ENCODE results near the gene CAMTA1.

The CAMTA1 gene

DNA sequence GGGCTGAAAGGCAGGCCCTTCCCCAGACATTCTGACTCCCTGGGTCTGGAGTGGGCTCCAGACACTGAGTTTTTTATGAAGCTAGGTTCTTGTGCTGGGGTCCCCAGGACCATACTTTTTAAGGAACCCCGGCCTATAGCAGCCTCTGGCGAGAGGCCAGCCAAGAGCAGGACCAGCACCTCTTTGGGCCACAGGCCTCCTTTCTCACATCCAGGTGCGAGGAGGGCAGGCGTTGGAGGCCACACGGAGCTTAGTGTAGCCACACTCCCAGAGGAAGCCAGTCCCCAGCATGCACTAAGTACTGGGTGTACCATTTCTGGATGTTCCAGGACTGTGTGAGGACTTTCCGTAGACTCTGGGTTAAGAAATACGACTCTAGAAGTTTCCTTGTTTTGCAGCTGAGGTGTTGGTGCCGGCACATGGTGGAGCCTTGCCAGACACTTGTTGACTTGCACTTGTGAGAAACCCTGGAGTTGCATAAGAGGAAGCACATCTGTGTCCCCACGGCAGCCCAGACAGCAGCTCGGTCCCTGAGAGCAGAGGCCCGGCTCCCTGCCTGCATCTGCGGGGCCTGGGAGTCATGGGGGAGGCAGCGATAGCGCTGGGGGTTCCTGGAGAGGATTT lies 863.6 kb downstream of the CAMTA1 start:
- DNase-seq (ENCODE audit: low read depth in 2 of 2): no peak

DNA sequence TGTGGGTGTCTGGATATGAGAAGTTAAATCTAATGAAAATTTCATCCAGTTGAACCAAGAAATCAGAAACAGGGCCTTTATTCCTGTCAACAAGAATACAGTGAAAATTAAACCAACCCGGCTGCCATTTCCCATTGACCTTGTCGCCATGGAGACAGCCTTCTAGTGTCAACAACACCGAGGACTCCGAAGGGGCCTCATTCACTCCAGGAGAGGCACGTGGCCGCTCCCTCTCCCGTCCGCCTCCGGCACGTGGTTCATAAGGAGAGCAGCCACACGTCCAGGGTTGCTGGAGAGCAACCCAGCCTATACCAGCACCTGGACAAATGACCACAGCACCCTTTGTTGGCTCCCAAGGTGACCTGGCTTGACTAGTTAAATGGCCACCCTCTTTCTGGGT lies 865.5 kb downstream of the CAMTA1 start:
- DNase-seq (ENCODE audit: low read depth in 2 of 2): no peak

DNA sequence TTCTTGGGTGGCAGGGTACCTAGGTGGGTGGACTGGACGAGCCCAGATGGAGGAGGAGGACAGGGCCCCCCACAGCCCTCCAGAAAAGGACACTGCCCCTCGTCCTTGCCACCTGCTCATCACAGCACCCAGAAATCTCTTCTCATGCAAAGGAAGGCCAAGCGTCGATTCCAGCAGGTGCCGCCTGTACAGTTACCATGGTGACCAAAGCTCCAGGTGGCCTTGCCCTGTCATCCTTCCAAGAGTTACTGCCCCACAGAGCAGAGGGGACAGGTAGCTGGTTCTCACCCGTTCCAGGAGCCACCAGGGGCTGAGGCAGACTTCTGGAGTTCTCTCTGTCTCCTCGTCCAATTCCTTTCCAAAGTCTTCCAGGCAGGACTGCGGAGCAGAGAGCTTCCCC lies 865.9 kb downstream of the CAMTA1 start:
- DNase-seq (ENCODE audit: low read depth in 2 of 2): no peak

DNA sequence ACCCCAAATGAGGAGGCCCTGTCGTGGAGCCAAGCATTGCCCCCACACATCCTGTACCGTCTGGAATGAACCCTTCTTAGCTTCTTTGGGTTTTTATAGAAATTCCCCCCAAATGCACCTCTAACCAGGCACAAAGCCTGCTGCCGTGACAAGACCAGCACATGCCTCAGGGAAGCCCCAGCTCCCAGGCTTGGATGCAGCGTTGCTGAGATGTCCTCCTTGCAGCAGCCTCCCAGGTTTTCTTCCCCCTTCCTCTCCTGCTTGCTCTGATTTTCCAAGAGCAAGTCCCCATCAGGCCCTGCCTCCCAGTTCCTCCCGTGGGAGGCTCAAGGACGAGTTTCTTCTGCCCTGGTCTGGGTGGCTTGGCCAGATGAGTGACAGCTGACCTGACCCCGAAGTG lies 866.8 kb downstream of the CAMTA1 start:
- no peak for DNase-seq (ENCODE audit: low read depth in 2 of 2)

DNA sequence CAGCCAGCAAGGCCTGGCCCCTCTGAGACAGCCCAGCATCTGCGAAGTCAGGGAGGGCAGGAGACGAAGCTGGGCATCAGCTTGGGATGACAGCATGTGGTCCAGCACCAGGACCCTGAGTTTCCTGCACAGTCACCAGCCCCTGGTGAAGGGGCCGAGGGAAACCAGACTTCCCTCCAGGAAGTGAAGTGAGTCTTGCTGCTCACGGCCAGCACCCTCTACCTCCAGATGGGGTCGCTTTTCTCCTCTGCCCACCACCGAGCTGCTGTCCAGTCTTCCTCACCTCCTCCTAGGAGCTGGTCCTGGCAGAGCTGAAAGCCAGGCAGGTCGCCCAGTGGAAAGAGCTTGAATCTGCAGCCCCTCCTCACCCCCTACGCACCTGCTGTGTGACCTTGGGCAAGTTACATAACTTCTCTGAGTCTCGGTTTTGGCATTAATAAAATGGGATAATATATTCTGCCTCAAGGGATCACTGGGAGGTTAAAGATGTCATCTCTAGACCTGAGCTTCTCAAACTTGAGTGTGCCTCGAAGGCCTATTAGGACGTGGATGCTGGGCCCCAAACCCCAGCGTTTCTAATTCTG lies 867.4 kb downstream of the CAMTA1 start:
- no peak for DNase-seq (ENCODE audit: low read depth in 2 of 2)

DNA sequence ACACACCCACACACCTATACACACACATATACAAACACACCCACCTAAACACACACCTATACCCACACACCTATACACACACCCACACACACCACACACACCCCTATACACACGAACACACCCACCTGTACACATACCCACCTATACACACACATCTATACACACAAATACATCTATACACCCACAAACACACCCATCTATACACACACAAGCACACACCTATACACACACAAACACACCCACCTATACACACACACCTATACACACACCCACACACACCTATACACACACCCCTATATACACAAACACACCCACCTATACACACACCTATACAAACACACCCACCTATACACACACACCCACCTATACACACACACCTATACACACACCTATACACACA lies 869.5 kb downstream of the CAMTA1 start:
- no peak for DNase-seq (ENCODE audit: low read depth in 2 of 2)

DNA sequence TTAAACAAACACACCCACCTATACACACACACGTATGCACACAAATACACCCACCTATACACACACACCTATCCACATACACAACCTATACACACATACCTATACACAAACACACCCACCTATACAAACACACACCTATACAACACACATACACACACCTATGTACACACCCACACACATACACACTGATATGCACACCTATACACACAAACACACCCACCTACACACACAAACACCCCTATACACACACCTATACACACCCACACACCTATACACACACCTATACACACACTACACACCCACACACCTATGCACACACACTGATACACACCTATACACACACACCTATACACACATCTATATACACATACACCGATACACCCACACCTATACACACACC lies 870.1 kb downstream of the CAMTA1 start:
- DNase-seq (ENCODE audit: low read depth in 2 of 2): no peak

DNA sequence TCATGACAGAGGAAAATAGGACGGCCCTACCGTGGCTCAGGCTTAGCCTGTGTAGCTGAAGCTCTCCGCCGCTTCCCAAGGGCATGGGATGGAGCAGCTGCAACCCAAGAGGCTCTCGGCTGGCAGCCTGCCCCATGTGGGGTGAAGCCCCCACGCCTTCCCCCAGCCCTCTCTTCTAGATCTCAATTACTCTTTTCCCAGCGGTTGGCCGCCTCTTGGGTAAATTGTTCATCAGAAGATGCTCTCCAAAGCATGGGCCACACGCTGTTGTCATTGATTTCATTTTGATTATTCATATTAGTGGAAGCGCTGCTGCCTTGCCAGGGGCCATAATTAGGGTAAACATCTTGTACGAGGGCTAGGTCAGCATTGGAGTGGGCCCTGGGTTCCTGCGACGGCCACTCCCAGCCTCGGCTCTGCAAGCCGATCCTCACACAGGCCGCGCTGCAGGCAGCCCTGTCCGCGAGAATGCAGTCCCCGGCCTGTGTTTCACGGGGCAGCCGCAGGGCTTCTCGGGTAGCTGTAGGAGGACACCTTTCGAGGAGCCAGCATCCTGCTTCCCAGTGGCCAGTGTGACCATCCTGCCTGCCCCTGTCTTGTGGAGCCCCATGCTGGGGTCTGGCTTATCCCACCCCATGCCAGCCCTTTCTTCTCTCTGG lies 871.4 kb downstream of the CAMTA1 start:
- no peak for DNase-seq (ENCODE audit: low read depth in 2 of 2)

DNA sequence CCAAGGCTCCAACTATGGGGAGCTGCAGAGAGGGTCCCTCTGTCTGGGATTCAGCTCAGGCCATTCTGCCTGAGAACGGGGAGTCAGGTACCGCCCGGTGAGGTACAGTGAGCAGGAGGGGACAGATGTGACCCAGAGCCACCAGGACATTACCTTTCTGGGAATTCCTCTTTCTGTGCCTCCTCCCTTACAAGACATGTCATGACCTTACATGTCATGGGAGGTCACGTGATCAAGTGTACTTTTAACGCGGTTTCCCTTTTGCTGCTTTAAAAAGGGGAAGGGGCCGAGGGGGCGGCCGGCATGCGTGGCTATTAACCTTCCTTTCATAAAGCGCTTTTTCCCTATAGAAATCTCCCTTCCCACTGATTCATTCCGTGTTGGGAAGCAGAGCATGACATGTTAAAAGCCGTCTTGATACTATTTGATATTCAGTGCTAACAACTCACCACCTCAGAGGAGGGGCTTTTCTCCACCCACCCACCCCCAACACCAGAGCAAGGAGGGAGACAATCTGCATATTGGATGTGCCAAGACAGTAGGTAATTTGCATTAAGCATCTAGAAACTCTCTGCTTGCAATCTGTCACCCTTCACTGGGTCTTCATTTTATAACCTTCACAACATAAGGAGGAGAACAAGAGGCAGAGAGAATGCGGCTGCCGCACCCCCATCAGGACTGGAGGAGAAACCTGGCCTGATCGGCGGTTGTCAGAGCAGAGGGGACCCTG lies 872.2 kb downstream of the CAMTA1 start:
- DNase-seq (ENCODE audit: low read depth in 2 of 2): no peak

DNA sequence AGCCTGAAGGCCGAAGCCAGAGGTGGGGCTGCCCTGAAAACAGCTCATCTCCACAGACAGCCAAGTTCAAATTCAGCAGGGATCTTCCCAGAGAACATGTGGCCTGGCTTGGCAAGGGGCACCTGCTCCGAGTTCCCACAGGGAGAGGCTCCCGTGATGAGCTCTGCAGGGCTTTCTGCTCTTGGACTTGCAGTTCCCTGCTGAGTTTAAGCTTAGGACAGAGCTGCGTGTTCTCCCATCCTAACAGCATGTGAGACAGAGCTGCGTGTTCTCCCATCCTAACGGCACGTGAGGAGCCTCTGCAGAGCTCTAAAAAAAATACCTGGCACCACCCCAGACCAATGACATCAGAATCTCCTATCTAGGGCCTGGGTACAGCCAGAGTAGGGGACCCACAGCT lies 872.8 kb downstream of the CAMTA1 start:
- DNase-seq (ENCODE audit: low read depth in 2 of 2): no peak

DNA sequence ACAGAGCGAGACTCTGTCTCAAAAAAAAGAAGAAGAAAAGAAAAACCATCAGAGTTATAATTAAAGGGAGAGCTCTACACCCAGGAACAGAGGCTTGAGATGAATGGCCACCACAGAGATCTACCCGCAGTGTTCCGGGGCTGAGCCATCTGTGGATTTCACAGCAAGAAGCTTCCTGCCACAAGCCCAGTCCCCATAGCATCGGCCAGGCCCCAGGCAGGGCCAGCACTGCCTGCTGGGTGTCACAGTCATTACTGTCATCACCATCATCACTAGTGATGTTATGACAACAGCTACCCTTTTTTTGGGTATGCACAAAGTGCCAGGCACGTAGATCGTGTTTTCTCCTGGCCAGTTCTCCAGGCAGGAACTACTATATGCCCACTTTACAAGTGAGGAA lies 874.3 kb downstream of the CAMTA1 start:
- no peak for DNase-seq (ENCODE audit: low read depth in 2 of 2)

DNA sequence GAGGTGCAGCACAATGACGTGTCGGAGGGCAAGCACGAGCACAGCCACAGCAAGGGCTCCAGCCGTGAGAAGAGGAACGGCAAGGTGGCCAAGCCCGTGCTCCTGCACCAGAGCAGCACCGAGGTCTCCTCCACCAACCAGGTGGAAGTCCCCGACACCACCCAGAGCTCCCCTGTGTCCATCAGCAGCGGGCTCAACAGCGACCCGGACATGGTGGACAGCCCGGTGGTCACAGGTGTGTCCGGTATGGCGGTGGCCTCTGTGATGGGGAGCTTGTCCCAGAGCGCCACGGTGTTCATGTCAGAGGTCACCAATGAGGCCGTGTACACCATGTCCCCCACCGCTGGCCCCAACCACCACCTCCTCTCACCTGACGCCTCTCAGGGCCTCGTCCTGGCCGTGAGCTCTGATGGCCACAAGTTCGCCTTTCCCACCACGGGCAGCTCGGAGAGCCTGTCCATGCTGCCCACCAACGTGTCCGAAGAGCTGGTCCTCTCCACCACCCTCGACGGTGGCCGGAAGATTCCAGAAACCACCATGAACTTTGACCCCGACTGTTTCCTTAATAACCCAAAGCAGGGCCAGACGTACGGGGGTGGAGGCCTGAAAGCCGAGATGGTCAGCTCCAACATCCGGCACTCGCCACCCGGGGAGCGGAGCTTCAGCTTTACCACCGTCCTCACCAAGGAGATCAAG lies 878.3 kb downstream of the CAMTA1 start:
- no peak for DNase-seq (ENCODE audit: low read depth in 2 of 2)

DNA sequence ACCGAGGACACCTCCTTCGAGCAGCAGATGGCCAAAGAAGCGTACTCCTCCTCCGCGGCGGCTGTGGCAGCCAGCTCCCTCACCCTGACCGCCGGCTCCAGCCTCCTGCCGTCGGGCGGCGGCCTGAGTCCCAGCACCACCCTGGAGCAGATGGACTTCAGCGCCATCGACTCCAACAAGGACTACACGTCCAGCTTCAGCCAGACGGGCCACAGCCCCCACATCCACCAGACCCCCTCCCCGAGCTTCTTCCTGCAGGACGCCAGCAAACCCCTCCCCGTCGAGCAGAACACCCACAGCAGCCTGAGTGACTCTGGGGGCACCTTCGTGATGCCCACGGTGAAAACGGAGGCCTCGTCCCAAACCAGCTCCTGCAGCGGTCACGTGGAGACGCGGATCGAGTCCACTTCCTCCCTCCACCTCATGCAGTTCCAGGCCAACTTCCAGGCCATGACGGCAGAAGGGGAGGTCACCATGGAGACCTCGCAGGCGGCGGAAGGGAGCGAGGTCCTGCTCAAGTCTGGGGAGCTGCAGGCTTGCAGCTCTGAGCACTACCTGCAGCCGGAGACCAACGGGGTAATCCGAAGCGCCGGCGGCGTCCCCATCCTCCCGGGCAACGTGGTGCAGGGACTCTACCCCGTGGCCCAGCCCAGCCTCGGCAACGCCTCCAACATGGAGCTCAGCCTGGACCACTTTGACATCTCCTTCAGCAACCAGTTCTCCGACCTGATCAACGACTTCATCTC lies 879.1 kb downstream of the CAMTA1 start:
- DNase-seq (ENCODE audit: low read depth in 2 of 2): no peak

DNA sequence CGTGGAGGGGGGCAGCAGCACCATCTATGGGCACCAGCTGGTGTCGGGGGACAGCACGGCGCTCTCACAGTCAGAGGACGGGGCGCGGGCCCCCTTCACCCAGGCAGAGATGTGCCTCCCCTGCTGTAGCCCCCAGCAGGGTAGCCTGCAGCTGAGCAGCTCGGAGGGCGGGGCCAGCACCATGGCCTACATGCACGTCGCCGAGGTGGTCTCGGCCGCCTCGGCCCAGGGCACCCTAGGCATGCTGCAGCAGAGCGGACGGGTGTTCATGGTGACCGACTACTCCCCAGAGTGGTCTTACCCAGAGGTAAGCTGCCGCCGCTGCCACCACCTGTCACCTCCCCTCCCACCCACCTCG lies 879.6 kb downstream of the CAMTA1 start:
- DNase-seq (ENCODE audit: low read depth in 2 of 2): no peak

DNA sequence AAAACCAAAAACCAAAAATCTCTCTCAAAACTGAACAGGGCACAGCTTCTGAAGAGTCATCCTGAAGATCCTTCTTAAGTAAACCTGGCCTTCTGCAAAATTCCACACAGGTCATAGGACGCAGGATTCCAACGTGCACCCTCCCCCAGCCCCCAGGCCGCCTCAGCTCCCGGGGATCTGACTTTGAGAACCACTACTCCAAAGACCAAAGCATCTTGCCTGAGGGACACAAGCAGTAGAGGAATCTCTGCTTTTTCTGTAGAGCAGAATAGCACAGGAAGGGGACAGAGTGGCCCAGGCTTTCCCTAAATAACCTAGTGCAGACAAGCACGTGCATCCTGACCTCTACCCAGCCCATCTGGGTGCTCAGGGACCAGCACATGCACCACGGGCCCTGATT lies 881.0 kb downstream of the CAMTA1 start:
- no peak for DNase-seq (ENCODE audit: low read depth in 2 of 2)

DNA sequence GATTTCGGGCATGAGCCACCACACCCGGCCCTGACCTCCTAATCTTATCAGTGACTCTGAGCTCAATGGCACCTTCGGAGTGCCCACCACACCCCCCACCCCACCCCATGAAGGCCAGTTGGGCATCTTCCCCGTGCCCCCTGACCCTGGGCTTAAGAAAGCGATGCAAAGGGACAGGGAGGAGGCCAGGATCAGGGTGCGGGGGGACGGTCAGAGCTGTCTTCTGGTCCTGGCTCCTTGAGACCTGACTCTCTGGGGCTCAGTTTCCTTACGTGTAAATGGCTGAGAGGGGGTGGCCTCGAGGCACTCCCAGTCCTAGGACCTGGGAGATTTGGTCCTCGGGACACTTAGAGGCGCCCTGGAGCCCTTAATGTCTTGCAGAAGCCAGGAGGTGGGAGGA lies 881.9 kb downstream of the CAMTA1 start:
- no peak for DNase-seq (ENCODE audit: low read depth in 2 of 2)

DNA sequence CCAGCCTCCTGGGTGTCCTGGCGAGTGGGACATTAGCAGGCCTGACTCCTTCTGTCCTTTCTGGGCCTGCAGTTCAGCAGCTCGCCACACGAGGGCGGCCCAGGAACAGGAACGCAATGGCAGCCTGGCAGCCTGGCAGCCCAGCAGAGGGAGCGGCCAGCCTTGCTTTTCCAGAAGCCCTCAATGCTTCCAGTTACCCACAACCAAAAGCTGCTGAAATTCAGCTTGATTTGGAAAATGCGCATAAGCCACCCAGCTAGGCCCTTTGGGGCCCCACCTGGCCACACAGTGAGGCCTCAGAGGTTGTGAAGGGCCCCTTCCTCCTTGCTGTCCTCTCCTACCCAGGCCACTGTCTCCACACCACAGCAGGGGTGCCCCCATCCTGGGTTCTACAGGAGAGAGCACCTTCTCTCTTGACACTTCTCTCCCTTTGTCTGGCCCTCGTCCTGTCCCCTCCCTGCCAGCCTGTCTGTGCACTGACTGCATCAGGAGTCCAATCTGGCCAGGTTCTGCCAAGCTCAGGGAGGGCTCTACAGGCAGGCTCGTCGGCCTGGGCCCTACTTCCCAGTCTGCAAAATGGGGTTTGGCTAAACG lies 882.5 kb downstream of the CAMTA1 start:
- DNase-seq (ENCODE audit: low read depth in 2 of 2): peak; percentile 74 to 87

DNA sequence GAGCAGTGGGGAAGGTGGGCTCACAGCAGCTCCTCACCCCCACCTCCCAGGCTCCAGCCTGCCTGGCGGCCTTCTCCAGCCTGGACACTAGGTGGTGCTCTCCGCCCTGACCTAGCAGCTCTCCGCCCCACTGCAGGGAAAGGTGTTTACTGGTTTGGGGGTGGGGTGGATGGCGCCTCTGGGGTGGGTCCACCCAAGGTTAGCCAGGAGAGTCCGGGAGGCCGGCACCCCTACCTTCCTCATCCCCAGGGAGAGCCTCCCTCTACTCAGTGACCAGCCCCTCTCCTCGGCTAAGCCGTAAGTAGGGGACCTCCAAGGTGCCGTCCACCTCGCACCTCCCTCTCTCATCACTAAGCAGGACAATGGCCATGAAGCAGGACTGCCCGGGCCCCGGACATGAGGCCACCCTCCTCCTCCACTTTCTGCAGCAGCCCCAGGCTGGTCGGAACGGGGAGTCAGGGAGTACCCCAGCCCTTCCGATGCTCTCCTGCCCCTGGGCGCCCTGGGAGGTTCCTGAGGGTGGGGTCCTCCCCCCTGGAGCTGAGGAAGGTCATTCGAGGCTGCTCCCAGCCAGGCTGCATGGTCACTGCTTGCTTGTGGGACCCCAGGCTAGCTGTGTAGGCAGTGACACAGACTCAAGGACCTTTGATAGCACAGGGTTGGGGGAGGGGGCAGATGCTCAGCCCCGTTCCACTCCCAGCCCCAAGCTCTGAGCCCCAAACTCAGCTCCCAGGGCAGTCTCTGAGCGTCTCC lies 884.5 kb downstream of the CAMTA1 start:
- DNase-seq (ENCODE audit: low read depth in 2 of 2): peak; percentile 34 to 38

DNA sequence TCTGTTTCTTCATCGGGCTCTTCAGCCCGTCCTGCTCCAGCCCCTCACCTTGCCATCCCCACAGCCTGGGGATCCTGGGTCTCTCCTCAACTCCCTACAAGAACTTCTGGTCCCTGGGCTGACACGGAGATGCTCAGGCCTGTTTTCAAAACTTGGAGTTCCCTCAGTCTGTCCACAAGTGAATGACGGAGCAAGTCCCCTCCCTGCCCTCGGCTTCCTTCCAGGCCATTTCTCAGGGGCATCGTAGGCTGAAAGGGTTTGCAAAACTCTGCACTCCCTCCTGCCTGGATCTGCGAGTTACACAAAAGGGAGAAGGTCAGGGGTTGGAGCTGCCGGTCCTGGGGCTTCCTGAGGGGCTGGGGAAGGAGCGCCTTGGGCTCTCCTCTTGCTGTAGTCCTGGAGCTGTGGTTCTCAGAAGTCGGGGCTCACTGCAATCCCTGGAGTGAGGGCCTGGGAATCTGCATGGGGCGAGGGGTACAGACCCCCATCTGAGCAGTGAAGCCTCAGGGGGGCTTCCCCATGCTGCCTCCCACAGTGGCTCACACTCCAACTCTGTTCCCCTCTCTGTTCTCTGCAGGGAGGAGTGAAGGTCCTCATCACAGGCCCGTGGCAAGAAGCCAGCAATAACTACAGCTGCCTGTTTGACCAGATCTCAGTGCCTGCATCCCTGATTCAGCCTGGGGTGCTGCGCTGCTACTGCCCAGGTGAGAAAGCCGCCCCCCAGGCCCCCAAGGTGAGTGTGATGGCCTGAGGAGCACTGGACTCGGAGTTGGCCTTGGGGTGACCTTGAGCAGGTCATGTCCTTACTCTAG lies 885.3 kb downstream of the CAMTA1 start:
- DNase-seq (ENCODE audit: low read depth in 2 of 2): no peak

DNA sequence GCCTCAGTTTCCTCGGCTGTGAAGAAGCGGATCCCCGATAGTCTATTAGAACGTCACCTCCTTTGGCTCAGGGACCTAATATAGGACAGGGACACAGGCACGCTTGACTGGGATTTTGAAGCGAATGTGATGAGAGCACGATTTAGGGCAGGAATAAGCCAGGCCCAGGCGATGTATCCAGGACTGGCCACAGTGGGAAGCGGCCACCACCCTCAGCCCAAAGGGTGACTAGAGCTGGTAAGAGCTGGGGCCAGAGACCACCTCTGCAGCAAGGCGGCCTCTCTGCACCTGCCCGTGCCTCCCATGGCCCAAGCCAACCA lies 885.9 kb downstream of the CAMTA1 start:
- no peak for DNase-seq (ENCODE audit: low read depth in 2 of 2)

Data from stimulated activated CD4-positive, alpha-beta T cell treated with anti-CD3 and anti-CD28 coated beads, Interleukin-4, amount 100 ng/mL, for 48 hours (primary cell).